ENCODE data around the gene C10orf67.

DNA sequence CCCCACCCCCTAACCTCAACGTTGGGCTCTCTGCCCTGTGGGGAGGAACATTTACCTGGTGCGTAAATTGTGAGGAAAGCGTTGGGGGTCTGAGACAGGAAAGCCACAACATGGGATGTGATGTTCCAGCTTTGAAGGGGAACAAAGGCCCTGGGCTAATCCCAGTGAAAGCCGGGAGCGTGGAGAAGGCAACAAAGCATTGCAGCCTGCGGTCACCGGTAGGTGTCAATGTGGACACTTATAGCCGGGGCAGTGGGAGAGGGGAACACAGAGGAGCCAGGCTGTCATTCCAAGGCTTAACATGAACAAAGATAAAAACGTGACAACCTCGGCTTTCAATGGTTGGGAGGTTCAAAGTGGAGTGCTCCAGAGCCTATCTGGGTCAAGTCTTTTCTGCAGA lies 139.8 kb downstream of the C10orf67 start:
- TF ChIP-seq EZH2phosphoT487 (IDR thresholded peaks at IDR 0.05; ENCODE audit: borderline replicate concordance, low read length) (no peak), CTCF (IDR thresholded peaks at IDR 0.05; ENCODE audit: low read depth, low read length, poor library complexity, severe bottlenecking) (no peak)
